ENCODE data around the gene CDKN2A. TPM values are rescaled to one million over a fixed set of nuclear protein-coding genes. Genes with fewer than 3 reads are reported as not detected.
A peak's percentile ranks its signal among the peaks of the same experiment; 100 is the strongest.

CDKN2A gene
- total RNA-seq, 1 experiment from 2014 or later: 107 TPM

DNA sequence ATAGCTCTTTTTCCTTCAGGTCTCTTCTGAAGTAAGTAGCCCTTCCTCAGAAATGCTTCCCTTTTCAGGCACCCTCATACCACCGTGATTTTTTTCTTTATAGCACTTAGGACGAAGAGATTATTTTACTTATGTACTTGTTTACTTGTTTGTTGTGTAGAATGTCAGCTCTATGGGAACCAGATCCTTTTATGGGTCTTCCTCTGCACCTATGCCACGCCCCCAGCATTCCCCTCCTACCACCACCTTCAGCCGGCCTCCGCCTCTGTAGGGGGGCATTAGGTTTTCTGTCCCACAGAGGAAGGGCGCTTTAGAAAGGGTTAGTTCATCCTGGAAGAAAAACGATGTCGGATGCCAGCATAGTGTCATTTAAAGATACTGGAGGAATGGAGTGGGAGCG, 2.2 kb upstream of the CDKN2A start:
- no peaks in the 10 kb centered on the region for H3K9me3 ChIP-seq (replicated peaks)
- H3K27ac ChIP-seq: peak overlapping the region; percentile 95
- peak overlapping the region; percentile 96 for H3K4me3 ChIP-seq

DNA sequence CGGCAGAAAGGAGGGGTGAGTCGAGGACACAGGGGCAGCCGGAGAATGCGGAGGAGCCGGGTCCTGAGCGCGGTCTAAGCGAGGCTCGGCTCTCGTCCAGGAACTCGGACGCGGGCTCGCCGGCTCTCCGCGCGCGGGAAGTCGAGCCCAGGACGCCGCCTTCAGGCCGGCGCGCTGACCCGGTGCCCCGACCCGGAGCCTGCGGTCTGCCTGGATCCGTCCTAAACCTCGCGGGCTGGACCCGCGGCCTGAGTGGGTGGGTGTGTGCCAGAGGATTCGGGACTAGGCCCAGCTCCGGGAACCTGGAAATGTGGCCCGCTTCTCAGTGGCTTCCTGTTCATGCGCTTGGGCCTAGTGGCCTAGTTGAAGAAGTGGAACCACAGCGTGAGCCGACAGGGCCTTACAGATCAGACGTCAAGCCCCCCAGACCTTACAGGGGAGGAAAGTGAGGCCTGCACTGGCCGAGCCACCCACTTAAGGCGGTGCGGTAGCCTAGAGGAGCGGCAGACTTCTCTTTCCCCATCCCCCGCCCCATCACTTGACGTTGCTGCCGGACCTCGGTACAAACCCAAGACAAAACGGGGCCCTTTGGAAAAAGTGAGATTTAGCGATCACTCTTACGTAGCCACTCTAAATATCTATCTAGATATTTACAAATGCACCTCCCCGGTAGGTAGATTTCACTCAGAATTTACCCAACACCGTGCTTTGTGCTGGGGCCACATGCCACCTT, 1.6 kb upstream of the CDKN2A start:
- Histone ChIP-seq H3K9me3 (replicated peaks) (no peaks in the 10 kb centered on the region), H3K4me3 (peak overlapping the region; percentile 96), H3K27me3 (no peaks in the 10 kb centered on the region), H3K4me1 (peaks cover 10% of the 10 kb centered on the region; the same call in 1 of the 2 replicates), H3K36me3 (no peaks in the 10 kb centered on the region), H3K27ac (peak overlapping the region; percentile 95)
- peak; percentile 53 to 62 for DNase-seq

More for the DNA sequence above, 2.2 kb upstream of the CDKN2A start:
- peak; percentile 52 to 65 for DNase-seq
- Histone ChIP-seq H3K4me1 (peaks cover 10% of the 10 kb centered on the region; the same call in 1 of the 2 replicates), H3K27me3 (no peaks in the 10 kb centered on the region), H3K36me3 (no peaks in the 10 kb centered on the region; the same call in 1 of the 2 replicates)

DNA sequence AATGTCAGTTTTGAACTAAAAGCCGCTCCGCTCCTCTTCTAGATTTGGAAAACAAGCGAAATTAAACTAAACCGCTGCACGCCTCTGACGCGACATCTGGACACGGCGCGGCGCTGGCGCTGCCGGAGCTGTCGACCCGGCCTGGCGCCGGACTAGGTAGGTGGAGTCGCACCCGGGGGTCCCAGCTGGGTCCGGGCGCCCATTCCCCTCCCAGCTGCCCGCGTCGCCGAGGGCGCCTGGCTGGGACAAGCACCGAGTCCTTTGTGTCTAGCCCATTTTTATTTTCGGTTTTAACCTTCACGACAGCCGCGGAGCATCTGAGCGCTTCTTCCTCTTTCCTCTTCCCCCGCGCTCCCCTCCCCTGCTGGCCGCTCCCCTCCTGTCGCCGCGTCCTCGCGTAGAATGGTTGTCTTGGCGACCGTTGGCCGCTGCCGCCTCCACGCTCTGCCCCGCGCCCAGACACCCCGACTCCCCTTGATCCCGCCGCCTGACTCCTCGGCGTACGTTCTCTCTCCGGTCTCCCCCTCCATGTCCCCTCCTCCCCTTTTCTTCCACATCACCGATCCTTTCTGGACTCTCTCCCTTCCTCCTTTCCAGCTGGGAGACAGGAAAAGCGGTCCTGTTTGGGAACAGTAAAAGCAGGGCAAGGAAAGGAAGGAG, 944 bp upstream of the CDKN2A start:
- Histone ChIP-seq H3K4me3 (peak overlapping the region; percentile 96), H3K36me3 (peaks cover 5% of the 10 kb centered on the region; the same call in 1 of the 2 replicates), H3K9me3 (replicated peaks) (no peaks in the 10 kb centered on the region), H3K4me1 (peaks cover 10% of the 10 kb centered on the region; the same call in 1 of the 2 replicates), H3K27me3 (no peaks in the 10 kb centered on the region), H3K27ac (peak overlapping the region; percentile 95)
- peak; percentile 81 for DNase-seq

DNA sequence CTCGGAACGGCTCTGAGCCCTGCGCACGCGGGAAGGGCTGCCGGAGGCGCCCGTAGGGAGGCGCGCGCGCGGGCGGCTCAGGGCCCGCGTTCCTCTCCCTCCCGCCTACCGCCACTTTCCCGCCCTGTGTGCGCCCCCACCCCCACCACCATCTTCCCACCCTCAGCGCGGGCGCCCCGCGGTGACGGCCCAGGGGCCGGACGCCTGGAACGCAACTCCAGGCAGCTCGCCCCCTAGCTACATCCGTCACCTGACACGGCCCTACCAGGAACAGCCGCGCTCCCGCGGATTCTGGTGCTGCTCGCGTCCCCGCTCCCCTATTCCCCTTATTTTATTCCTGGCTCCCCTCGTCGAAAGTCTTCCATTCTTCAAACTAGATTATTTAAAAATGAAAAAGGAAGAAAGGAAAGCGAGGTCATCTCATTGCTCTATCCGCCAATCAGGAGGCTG, 389 bp upstream of the CDKN2A start, which contains the start of gene CDKN2B-AS1:
CDKN2B-AS1 (plus strand) TSS at position 236 of the 450 bp plus-strand sequence.
- Histone ChIP-seq H3K4me3 (peak within 1 kb of the TSS; percentile 96), H3K36me3 (peaks cover 6% of the 10 kb centered on the region; the same call in 1 of the 2 replicates), H3K4me1 (peaks cover 10% of the 10 kb centered on the region; the same call in 1 of the 2 replicates), H3K27me3 (no peaks in the 10 kb centered on the region), H3K27ac (peak within 1 kb of the TSS; percentile 95), H3K9me3 (replicated peaks) (no peaks in the 10 kb centered on the region)
- DNase-seq: peak; percentile 89 to 90

DNA sequence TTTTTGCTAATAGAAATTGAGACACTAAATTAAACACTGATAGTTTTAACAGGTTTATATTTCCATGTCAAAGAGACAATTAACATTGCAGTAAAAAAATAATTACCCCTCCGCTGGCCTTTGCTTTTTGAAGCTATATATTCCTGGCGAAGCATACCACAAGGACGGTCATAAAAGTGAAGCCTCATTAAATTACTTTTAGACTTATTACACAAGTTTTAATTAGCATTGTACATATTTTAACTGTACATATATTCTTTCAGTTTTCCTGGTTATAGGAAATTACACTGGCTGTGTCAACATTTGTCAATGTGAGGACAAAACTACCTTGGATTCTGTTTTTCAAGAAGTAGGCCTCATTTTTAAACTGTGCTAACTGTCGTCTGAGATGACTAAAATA, 1.2 kb downstream of the CDKN2A start:
- no peak for DNase-seq
- H3K36me3 ChIP-seq: peaks cover 8% of the 10 kb centered on the region; the same call in 1 of the 2 replicates
- H3K27ac ChIP-seq: peak overlapping the region; percentile 95
- no peaks in the 10 kb centered on the region for H3K27me3 ChIP-seq
- no peaks in the 10 kb centered on the region for H3K9me3 ChIP-seq (replicated peaks)
- H3K4me1 ChIP-seq: peaks cover 11% of the 10 kb centered on the region
- peak overlapping the region; percentile 96 for H3K4me3 ChIP-seq

DNA sequence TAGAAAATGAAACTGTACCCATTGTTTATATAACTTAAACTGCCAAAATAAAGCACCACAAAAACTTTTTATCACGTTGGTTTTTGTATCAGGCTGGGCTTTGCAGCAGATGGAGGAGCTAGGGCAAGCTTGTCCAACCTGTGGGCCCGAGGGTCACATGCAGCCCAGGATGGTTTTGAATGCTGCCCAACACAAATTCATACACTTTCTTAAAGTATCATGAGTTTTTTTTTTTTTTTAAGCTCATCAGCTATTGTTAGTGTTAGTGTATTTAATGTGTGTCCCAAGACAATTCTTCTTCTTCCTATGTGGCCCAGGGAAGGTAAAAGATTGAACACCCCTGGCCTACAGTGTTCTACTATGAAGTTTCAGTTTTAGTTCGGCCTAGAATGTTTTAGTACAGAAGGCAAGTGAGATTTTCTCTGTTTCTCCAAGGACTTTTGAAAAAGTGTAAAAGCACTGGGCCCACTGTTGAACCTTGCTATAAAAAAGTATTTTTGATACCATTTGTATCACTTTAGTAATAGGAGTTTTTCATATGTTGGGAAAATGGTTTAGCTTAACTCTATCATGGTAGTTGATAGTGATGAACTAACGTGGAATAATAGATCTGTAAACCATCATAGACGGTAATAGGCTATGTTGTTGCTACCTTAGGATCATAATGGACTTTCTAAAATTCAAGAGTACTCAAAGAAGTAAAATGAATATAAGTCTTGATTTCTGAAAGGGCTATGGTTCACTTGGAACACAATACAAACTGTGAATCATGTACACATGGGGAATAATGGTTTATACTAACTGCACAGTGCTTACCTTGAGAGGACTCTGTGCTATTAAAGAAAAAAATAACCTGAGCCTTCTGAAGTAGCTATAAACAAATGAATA, 2.9 kb downstream of the CDKN2A start:
- peaks cover 8% of the 10 kb centered on the region; the same call in 1 of the 2 replicates for H3K36me3 ChIP-seq
- no peaks in the 10 kb centered on the region for H3K27me3 ChIP-seq
- no peaks in the 10 kb centered on the region for H3K9me3 ChIP-seq (replicated peaks)
- DNase-seq: no peak
- peak overlapping the region; percentile 96 for H3K4me3 ChIP-seq
- H3K27ac ChIP-seq: no peak overlapping the region
- peaks cover 9% of the 10 kb centered on the region; the same call in 1 of the 2 replicates for H3K4me1 ChIP-seq

DNA sequence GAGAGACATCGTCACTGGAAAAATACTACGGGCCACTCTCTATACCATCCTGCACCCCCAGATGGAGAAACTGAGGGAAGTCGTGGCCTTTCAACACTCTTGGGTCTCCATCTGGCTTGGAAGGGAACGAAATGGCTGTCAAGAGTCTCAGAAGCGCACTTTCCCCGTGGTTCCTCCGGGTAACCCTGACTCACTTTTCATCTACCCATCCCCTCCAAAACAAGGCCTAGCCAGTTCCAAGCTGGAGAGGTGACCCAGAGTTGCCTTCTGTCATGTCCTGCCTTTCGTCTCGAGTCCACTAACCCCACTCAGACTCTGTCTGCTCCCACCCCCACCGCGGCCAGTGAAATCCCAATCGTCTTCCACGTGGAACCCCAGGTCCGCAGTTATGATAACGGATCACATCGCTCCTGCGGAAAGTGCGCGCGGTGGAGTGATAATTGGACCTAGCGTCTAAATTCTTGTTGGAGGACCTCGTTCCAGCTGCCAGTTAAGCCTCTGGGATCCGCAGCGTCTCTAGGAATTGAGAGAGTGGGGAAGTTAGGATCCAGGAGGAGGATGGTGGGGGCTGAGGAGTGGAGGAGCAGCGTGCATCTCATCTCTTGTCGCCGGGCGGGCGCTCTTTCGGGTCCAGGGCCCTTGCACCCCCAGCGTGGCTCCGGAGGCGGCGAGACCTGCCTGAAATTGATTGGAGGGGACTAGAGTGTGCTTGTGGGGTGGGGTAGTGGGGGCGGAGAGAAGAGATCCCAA, 4.6 kb downstream of the CDKN2A start:
- Histone ChIP-seq H3K27me3 (no peaks in the 10 kb centered on the region), H3K4me3 (no peak overlapping the region), H3K9me3 (replicated peaks) (no peaks in the 10 kb centered on the region), H3K27ac (no peak overlapping the region), H3K36me3 (peaks cover 8% of the 10 kb centered on the region; the same call in 1 of the 2 replicates), H3K4me1 (peaks cover 10% of the 10 kb centered on the region; the same call in 1 of the 2 replicates)
- DNase-seq: no peak

DNA sequence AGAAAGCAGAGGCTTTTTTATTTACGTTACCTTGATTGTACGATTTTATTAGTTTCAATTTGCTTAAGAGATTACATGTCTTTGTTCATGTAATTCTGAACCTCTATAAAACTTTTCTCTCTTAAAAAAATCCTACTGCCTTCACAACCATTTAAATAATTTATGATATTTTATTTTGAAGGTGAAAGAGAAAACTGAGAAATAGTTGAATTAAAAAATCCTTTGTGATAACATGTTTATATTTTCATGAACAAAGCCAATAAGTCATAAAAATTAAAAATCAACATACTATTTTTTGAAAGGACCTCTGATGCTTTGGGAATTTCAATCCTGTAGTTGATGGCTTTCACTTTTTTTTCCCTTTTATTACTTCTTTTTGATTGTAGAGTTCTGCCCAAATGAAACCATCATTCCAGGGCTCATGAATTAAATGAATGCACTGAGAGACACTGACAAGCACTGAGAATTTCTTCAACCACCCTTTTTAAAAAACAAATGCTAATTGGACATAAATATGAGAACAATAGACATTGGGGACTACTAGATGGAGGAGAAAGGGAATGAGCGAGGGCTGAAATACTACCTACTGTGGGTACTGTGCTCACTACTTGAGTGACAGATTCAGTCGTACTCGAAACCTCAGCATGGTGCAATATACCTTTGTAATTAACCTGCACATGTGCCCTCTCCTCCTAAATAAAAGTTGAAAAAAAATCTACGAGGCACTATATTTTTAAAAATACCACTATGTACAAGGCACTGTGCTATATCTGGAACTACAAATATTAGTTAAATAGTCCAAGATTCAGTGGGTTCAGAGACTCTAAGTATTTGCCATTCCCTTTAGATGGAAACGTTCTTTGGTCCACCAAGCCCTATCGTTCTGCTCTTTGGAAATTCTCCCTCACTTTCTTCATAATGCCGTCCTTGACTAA, 5.9 kb downstream of the CDKN2A start:
- Histone ChIP-seq H3K36me3 (peaks cover 8% of the 10 kb centered on the region; the same call in 1 of the 2 replicates), H3K4me1 (peaks cover 10% of the 10 kb centered on the region; the same call in 1 of the 2 replicates), H3K27me3 (no peaks in the 10 kb centered on the region), H3K4me3 (no peak overlapping the region), H3K9me3 (replicated peaks) (no peaks in the 10 kb centered on the region), H3K27ac (no peak overlapping the region; the same call in 1 of the 2 replicates)
- DNase-seq: no peak

DNA sequence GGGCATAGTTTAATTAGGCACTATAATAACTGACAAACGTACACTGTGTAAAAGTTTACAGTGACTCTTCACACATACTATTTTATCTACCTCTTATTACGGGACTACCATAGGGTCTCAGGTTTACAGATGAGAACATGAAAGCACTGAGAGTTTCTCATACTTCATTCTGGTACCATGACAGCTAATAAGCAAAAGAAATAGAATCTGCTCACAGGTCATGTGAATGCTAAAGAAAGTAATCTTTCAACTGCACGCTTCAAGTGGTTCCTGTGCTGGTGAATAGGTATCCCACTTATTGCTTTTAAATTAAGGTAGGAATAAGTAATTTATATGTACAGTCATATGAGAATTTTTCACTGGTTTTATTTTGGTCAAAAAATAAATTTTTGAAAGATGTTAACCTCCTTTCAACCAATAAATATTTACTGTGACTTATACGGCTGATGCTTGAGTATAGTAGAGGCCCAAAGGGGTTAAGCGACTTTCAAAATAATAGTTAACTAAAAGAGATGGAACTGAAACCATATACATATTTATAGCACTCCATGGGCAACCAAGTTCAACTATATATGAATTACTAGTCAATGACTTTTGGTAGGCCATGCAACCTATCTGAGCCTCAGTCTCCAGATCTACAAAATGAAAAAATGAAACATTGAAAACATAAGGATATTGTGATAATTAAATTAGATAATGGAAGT, 8.1 kb downstream of the CDKN2A start:
- DNase-seq: no peak
- Histone ChIP-seq H3K27me3 (no peaks in the 10 kb centered on the region), H3K36me3 (peaks cover 10% of the 10 kb centered on the region; the same call in 1 of the 2 replicates), H3K9me3 (replicated peaks) (no peaks in the 10 kb centered on the region), H3K4me1 (peaks cover 10% of the 10 kb centered on the region; the same call in 1 of the 2 replicates), H3K4me3 (no peak overlapping the region), H3K27ac (peak overlapping the region; percentile 69)

DNA sequence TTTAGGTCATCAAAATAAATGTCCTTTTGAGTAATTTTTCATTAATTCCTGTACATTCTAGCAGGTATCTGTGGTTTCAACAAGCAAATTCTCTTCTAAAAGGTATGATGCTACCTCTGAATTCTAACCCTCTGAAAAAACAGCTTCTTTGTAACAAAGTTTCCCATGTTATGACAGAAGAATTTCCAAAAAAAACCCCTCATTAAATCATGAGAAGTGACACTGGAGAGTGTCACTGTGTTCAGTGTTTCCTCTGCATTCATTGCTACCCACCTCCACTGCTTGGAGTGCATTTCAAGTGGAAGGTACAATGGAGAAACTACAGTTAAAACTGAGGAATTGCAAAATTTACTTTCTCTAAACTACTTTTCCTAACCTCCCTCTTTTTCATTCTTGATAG, 10.1 kb downstream of the CDKN2A start:
- peaks cover 4% of the 10 kb centered on the region; the same call in 1 of the 2 replicates for H3K36me3 ChIP-seq

DNA sequence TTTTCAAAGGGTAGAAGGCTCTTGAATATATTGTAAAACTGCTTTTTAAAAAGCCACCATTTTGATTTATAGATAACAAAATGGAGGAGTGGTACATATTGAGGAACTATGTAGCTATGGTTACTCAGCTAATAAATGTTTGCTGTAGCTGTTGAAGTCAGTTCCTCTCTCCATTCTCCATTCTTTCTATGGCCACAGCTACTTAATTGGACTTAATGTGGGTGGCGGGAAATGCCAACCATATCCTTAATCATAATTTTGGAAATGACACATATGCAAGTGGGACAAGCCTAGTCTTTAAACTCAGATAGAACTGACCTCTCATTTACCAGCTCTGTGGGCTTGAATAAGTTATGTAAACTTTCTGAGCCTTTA, 10.6 kb downstream of the CDKN2A start:
- no peak overlapping the region for H3K4me3 ChIP-seq
- no peaks in the 10 kb centered on the region for H3K9me3 ChIP-seq (replicated peaks)
- H3K36me3 ChIP-seq: peaks cover 2% of the 10 kb centered on the region; the same call in 1 of the 2 replicates
- DNase-seq: no peak
- H3K4me1 ChIP-seq: peaks cover 10% of the 10 kb centered on the region; the same call in 1 of the 2 replicates
- H3K27ac ChIP-seq: no peak overlapping the region
- no peaks in the 10 kb centered on the region for H3K27me3 ChIP-seq

More for the DNA sequence above, 10.1 kb downstream of the CDKN2A start:
- Histone ChIP-seq H3K4me3 (no peak overlapping the region), H3K27ac (no peak overlapping the region), H3K9me3 (replicated peaks) (no peaks in the 10 kb centered on the region), H3K4me1 (peaks cover 10% of the 10 kb centered on the region; the same call in 1 of the 2 replicates), H3K27me3 (no peaks in the 10 kb centered on the region)
- DNase-seq: no peak

DNA sequence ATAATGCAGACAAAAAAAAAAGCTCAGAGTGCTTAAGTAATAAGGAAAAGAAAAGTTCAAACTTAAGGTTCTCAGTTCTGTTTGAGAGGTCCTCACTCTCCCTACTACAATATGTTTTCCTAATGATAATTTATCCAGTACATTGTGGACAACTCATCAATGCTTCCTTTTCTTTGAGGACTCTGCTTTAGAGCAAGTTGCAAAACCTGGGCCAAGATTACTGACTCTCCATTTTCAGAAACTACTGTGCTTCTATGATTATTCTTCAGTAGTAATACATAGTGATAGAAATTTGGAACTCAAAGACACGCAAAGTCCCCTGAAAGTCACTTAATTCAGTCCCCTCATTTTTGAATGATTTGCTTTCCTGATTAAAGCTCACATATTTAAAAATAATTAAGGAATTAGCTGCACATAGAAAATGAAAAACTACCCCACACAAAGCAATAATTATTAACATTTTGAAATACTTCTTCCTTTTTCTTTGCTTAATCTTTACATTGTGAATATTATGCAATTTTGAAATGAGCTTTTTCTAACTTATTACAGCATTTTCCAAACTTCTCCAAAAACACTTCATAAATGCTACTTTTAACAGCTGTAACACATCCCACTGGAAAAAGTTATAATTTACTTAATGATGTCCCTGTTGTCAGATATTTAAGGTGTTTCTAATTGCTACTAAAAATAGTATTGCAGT, 11.2 kb downstream of the CDKN2A start:
- Histone ChIP-seq H3K27me3 (no peaks in the 10 kb centered on the region), H3K4me3 (no peak overlapping the region), H3K27ac (no peak overlapping the region), H3K36me3 (peaks cover 2% of the 10 kb centered on the region; the same call in 1 of the 2 replicates), H3K4me1 (peaks cover 7% of the 10 kb centered on the region; the same call in 1 of the 2 replicates), H3K9me3 (replicated peaks) (no peaks in the 10 kb centered on the region)
- no peak for DNase-seq

All from SJCRH30 (cell line).